Right ventricle myocardium superior (tissue), 1 donor: ENCODE results near the gene SKIDA1. TPM values are rescaled to one million over a fixed set of nuclear protein-coding genes. Genes with fewer than 3 reads are reported as not detected.
A peak's percentile ranks its signal among the peaks of the same experiment; 100 is the strongest.

Experiments used
- ATAC-seq: fragments of 200-7000 bp; cut with Tn5 transposase; one replicate; pipeline ENCODE4 v1.9.1; 2020; ENCODE audit warnings: mild to moderate bottlenecking; ENCODE audit not compliant: poor library complexity
- DNase-seq: peaks from one replicate; pipeline ENCODE4 v3.0.0-alpha.2; 2020
- intact Hi-C: fragments of 100-400 bp; cut with DNase I; formaldehyde crosslinking; loops from one replicate; pipeline ENCODE4 v1.11.2; 2022
- total RNA-seq: library from RNA; stranded (reverse); fragmentation: NEBNext Ultra II Directional; extraction: Animal tissue kit (Norgen Biotek cat#: 25700); gene quantifications from one replicate; pipeline ENCODE4 v1.2.1, GENCODE V29; 2021
- donor health status: DM: no; HTN: yes; CAD: no; lungs with severe emphysema.

Gene SKIDA1
- total RNA-seq, 1 donor from 2014 or later = 3.3 TPM

DNA sequence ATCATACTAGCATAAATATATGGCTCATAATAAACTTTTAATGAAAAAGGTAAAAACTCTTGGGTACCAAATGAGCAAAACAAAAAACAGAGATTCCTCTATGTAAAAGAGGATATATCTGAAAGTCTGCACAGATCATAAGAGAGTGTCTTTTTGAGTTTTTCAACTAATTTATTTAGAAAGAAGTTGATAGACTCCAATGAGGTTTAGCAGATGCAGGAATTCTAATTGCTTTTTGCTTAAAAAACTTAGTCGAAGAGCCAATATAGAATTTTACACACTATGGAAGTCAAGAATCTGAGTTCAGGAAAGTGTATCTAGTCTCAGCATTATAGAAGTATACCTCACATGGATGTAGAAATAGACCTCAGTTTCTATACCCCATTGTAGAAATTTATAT, 5.2 kb upstream of the SKIDA1 start:
- intact Hi-C loops = no loop called here
- ATAC-seq (no peak), DNase-seq (no peak)

- DNase-seq (no peak), ATAC-seq (no peak)
- intact Hi-C loops = no loop called here
Measured at GRCh38 chr10:21530168-21530567, 4.7 kb upstream of the SKIDA1 start.

- intact Hi-C loops = no loop called here
- no peak for ATAC-seq
- DNase-seq = no peak
Measured at GRCh38 chr10:21529032-21529910, 3.8 kb upstream of the SKIDA1 start.

GRCh38 chr10:21528236-21529031, 3.0 kb upstream of the SKIDA1 start:
- DNase-seq (no peak), ATAC-seq (no peak)
- intact Hi-C loops = no loop called here

DNA sequence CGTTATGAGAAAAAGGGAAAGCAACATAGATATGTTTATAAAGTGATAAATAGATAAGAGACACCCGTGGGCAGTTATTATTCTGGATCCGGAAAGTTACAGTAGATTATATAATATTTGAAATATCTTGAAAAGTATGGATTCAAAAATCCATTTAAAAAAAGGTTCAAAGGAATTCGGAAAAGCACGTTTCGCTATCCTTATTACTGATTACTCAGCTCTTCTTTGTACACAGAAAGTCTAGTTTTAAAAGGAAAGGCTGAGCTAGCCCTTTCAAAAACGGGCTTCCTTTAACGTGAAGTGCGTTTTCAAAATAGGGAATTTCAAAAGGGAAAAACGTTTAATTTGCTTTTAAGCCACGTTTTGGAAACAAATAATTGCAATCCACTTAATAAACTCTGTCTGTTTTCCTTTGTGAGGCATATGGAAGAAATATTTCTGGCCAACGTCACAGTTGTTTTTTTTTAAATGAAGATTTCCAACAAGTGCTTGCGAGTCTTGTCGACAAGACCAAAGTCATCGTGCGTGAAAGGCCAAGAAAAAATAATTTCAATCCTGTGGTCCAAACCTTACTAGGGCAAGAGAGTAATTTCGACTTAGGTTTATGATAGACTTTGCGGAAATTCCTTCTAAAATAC, 2.2 kb upstream of the SKIDA1 start:
- ATAC-seq (no peak), DNase-seq (no peak)
- intact Hi-C loops = no loop called here

DNA sequence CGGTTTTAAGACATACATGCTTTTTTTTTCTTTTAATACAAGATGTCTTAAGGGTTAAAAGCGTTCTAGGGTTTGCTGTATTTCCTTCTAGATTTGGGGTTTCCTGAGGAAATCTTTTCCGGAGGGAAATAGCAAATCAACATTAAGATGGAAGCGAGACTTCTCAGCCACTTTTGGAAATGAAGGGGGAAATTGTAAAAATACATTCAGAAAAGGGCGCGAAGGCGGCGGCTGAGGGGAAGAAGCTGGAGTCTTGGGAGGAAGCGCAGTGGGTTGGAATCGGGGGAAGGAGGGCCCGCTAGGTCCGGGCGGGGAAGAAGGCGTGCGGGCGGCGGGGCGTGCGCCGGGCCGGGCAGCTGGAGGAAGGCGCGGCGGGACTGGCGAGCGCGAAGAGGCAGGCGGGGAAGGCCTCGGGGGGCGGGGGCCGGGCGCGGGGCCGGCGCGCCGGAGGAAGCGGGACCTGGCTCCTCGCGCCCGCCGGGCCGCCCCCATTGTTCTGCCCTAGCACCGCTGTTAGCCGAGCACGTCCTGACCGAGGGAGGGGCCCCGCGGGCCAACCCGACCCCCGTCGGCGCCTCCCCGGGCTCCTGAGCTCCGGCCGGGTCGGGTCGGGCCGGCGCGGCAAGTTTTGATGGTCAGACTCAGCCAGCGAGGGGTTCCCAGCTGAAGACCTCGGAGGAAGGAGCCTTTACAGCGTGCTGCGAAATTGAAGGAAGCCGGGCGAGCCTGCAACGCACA, 1.5 kb upstream of the SKIDA1 start:
- ATAC-seq = peak; percentile 65
- DNase-seq = peak; percentile 85
- intact Hi-C loops = no loop called here

DNA sequence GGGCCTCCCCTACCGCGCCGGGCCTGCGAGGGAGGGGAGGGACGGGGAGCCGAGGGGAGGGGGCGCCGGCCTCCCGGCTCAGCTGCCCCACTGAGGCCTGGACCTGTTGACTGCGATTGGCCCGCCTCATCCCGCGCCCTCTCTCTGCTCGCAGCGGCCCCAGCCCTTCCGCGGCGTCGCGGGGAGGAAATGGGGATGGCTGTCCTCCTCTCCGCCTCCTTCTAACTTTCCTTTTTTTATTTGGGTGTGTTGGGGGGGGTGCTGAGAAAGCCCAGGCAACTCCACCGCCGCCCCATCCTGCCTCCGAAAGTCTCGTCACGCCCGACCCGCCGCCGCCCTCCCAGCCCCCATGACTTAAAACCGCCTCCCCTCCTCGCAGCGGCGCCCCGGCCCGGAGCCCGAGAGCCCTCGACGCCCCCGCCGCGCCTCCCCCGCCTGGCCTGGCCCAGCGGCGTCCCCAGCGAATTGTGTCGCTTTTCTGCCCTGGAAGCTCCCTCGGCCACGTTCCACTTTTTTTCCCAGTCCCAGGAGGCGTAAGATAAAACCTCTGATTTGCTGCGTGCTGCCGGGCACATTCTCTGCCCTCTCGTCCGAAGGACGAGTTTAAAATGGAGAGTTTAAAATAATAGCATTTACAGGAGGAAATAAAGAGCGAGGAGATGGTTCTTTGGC, 842 bp upstream of the SKIDA1 start:
- intact Hi-C loops = no loop called here
- ATAC-seq (peak; percentile 78), DNase-seq (peak; percentile 92)

- intact Hi-C loops = no loop called here
- no peak for ATAC-seq
- no peak for DNase-seq
Measured at GRCh38 chr10:21524526-21525366, 736 bp downstream of the SKIDA1 start.

- ATAC-seq = no peak
- no peak for DNase-seq
- intact Hi-C loops = no loop called here
Measured at GRCh38 chr10:21524131-21524525, 1.4 kb downstream of the SKIDA1 start.

DNA sequence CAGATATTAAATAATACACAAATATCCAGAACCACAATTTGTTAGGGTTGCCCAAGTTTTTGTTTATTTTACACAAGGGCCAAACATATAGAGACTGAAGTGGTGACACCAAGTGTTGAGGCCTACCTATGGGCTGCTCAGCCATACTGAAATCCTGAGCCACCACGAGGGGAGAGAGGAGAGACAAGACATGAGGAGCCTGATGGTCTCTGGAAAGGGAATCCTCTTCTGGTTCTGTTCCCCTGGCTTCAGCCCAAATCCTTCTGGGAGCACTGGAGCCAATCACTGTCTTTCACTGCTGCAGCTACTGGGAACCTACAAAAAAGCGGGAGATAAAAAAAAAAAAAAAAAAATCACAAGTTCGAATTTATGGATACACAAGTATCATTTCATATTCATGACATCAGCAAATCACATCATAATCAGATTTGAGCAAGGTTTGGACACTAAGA, 1.9 kb downstream of the SKIDA1 start:
- ATAC-seq = no peak
- no peak for DNase-seq
- intact Hi-C loops = no loop called here

- intact Hi-C loops = no loop called here
- ATAC-seq = no peak
- no peak for DNase-seq
Measured at GRCh38 chr10:21522631-21523406, 2.7 kb downstream of the SKIDA1 start.

- no peak for DNase-seq
- no peak for ATAC-seq
- intact Hi-C loops = no loop called here
Measured at GRCh38 chr10:21521751-21522533, 3.5 kb downstream of the SKIDA1 start.

DNA sequence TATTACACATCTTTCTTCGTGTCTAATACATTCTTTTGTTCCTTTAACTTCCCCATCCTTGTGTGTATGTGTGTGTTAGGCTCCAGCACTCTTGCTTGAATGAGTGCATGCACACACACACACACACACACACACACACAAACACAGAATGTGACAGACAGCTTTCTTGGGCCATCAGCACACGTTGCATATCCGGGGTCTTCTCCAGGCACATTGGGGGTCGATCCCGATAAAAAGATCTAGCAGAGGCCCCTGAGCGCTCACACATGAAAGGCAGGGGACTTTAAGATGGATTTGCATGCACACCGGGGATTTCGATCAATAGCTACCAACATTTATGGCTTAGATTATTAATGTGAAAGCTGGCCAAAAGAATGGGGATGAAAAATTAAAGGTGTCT, 4.5 kb downstream of the SKIDA1 start:
- DNase-seq (no peak), ATAC-seq (no peak)
- intact Hi-C loops = no loop called here

DNA sequence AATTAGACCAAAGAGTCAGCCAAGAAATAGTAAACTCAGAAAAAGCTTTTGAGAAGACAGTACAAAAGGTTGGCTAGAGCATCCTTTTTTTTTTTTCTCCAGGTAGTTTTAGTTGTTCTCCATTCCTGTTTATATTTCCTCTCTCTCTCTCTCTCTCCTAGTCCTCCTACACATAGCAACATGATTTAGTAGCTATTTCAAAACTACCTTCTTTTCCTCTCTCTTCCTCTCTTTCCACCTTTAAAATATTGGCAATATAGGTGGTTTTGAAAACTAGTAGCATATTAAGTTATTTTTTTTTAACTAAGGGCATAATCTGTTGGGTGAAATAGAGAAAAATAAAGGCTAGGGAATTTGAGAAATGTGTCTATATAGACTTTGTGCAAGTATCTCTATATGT, 5.0 kb downstream of the SKIDA1 start:
- intact Hi-C loops = no loop called here
- ATAC-seq = no peak
- no peak for DNase-seq

DNA sequence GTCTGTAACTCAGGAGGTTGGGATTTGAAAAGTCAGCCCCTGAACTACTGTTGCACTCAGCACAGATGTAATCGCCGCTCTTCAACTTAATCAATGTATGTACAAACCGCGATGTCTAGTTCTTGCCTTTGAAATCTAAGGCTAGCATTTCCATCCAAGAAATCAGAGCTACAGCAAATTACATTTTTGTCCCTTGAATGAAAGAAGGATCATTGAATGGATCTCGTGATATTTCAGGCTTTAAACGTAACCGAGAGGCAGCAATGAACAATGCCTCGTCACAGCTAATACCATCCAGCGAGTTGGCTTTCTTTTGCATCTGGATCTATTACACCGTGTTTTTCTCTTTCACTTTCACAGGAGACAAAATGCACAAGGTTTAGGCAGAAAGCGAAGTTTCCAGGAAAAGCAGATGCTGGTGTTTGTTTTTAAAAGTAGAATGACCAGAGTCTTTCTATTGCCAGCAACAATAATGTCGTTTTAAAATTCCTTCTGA, 5.5 kb downstream of the SKIDA1 start:
- DNase-seq = no peak
- intact Hi-C loops = no loop called here
- ATAC-seq = peak; percentile 23

DNA sequence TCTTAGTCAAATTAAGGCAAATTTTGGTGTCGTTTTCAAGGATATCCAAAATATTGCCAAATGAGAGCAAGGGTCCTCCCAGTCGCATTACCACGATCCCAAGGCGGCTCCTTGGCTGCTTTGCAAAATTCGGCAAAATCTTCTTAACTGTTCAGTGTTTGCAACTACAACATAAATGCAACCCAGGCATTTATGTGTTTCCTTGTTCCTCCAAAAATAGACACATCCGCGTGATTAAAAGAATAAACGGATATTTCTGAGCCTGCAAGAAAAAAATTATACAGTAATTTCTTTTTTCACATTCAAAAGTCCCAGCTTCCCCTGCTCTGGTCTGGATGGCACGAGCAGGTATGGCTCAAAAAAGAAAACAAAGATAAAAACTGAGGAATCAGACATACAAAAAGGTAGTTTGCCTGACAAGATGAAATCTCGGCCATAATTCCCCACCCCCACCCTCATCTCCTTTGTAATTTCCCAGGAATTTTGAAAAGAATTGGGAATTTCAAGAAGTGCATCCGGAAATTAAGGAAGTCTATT, 6.0 kb downstream of the SKIDA1 start:
- no peak for ATAC-seq
- no peak for DNase-seq
- intact Hi-C loops = no loop called here
